Activated CD8-positive, alpha-beta memory T cell treated with anti-CD3 and anti-CD28 coated beads, Interleukin-2, amount 50 U/mL, for 4 hours (primary cell): ENCODE measurements around the gene TERT.

ENCODE experiments used
- DNase-seq: peaks from one replicate; pipeline ENCODE4 v3.0.0-alpha.2; 2020

Gene TERT

GRCh38 chr5:1215320-1216096 lies 79.4 kb downstream of the TERT start:
- no peak for DNase-seq

- no peak for DNase-seq
These were observed 80.0 kb downstream of the TERT start for GRCh38 chr5:1214936-1215220.

GRCh38 chr5:1214163-1214935 lies 80.5 kb downstream of the TERT start:
- no peak for DNase-seq

- DNase-seq, result no peak
These were observed 81.2 kb downstream of the TERT start for GRCh38 chr5:1213508-1214162.

GRCh38 chr5:1212881-1213280 lies 82.0 kb downstream of the TERT start:
- no peak for DNase-seq

GRCh38 chr5:1212271-1212670 lies 82.6 kb downstream of the TERT start:
- DNase-seq, result no peak

- DNase-seq, result no peak
These were observed 83.2 kb downstream of the TERT start for GRCh38 chr5:1211701-1212100.

GRCh38 chr5:1210832-1211251 lies 84.0 kb downstream of the TERT start:
- DNase-seq, result no peak

- no peak for DNase-seq
These were observed 84.7 kb downstream of the TERT start for GRCh38 chr5:1209896-1210776.

- no peak for DNase-seq
These were observed 85.4 kb downstream of the TERT start for GRCh38 chr5:1209489-1209852.

- no peak for DNase-seq
These were observed 86.0 kb downstream of the TERT start for GRCh38 chr5:1208743-1209488.

GRCh38 chr5:1208221-1208742 lies 86.6 kb downstream of the TERT start:
- no peak for DNase-seq

GRCh38 chr5:1207555-1207954 lies 87.3 kb downstream of the TERT start:
- no peak for DNase-seq

- DNase-seq, result no peak
These were observed 88.1 kb downstream of the TERT start for GRCh38 chr5:1206521-1207412.

- no peak for DNase-seq
These were observed 89.3 kb downstream of the TERT start for GRCh38 chr5:1205255-1206180.

- no peak for DNase-seq
These were observed 90.1 kb downstream of the TERT start for GRCh38 chr5:1204693-1205242.

GRCh38 chr5:1203968-1204692 lies 90.7 kb downstream of the TERT start:
- no peak for DNase-seq

- no peak for DNase-seq
These were observed 91.4 kb downstream of the TERT start for GRCh38 chr5:1203311-1203967.
